UCSD-AML1 (cell line): ENCODE measurements around the gene HOXB5.

Experiments
- DNase-seq: peaks from one replicate; lab custom pipeline; 2025; ENCODE audit not compliant: unreplicated experiment; lab: John Stamatoyannopoulos, UW

HOXB5 gene

GRCh38 chr17:48604770-48605329 lies 11.3 kb upstream of the HOXB5 start, which contains the start of gene HOXB6:
Gene HOXB6 (minus strand): TSS chr17:48604986. CDS start chr17:48598150, 6,836 bp downstream.
- no peak for DNase-seq

GRCh38 chr17:48603959-48604769 lies 10.6 kb upstream of the HOXB5 start:
- no peak for DNase-seq

- DNase-seq = no peak
These were observed 8.2 kb upstream of the HOXB5 start for GRCh38 chr17:48601539-48602425.

- no peak for DNase-seq
These were observed 7.6 kb upstream of the HOXB5 start for GRCh38 chr17:48601207-48601538.

- no peak for DNase-seq
These were observed 6.9 kb upstream of the HOXB5 start for GRCh38 chr17:48600244-48601098.

- no peak for DNase-seq
These were observed 5.8 kb upstream of the HOXB5 start for GRCh38 chr17:48599354-48599753.

GRCh38 chr17:48598736-48599135 lies 5.2 kb upstream of the HOXB5 start:
- no peak for DNase-seq

- DNase-seq = peak; percentile 65
These were observed 4.4 kb upstream of the HOXB5 start for GRCh38 chr17:48597778-48598631.

GRCh38 chr17:48597528-48597777 lies 3.9 kb upstream of the HOXB5 start:
- no peak for DNase-seq

GRCh38 chr17:48596735-48597527 lies 3.4 kb upstream of the HOXB5 start:
- no peak for DNase-seq

GRCh38 chr17:48596000-48596734 lies 2.6 kb upstream of the HOXB5 start:
- no peak for DNase-seq

- DNase-seq = no peak
These were observed 1.9 kb upstream of the HOXB5 start for GRCh38 chr17:48595278-48595999.

- no peak for DNase-seq
These were observed 1.1 kb upstream of the HOXB5 start for GRCh38 chr17:48594538-48595277.

GRCh38 chr17:48593840-48594537 lies 410 bp upstream of the HOXB5 start:
- peak; percentile 81 for DNase-seq

GRCh38 chr17:48592577-48592976 lies 1.0 kb downstream of the HOXB5 start:
- no peak for DNase-seq

GRCh38 chr17:48592057-48592514 lies 1.5 kb downstream of the HOXB5 start:
- DNase-seq = no peak
